ENCODE results near the gene MAP3K10.

Gene MAP3K10

GRCh38 chr19:40178756-40179155 is 12.5 kb upstream of the MAP3K10 start:
- no peaks in the 10 kb centered on the region for H3K4me1 ChIP-seq (ENCODE audit: control insufficient read depth, insufficient read depth, low read length)
- no peaks in the 10 kb centered on the region for H3K36me3 ChIP-seq (ENCODE audit: control insufficient read depth, insufficient read depth, low read length)
- no peak overlapping the region for H3K9ac ChIP-seq (ENCODE audit: low read length)
- no peak overlapping the region for H3K4me3 ChIP-seq (ENCODE audit: low read length)
- no peaks in the 10 kb centered on the region for H3K27me3 ChIP-seq (ENCODE audit: control insufficient read depth, insufficient read depth, low read length)
- no peaks in the 10 kb centered on the region for H3K9me3 ChIP-seq (ENCODE audit: control insufficient read depth, low read length)

GRCh38 chr19:40184273-40184672 is 7.0 kb upstream of the MAP3K10 start:
- Histone ChIP-seq H3K4me1 (ENCODE audit: control insufficient read depth, insufficient read depth, low read length) (no peaks in the 10 kb centered on the region), H3K36me3 (ENCODE audit: control insufficient read depth, insufficient read depth, low read length) (no peaks in the 10 kb centered on the region), H3K4me3 (ENCODE audit: low read length) (no peak overlapping the region), H3K9ac (ENCODE audit: low read length) (no peak overlapping the region), H3K27me3 (ENCODE audit: control insufficient read depth, insufficient read depth, low read length) (no peaks in the 10 kb centered on the region), H3K9me3 (ENCODE audit: control insufficient read depth, low read length) (no peaks in the 10 kb centered on the region)

GRCh38 chr19:40191836-40192646 is 815 bp downstream of the MAP3K10 start:
- Histone ChIP-seq H3K9me3 (ENCODE audit: control insufficient read depth, low read length) (no peaks in the 10 kb centered on the region), H3K36me3 (ENCODE audit: control insufficient read depth, insufficient read depth, low read length) (no peaks in the 10 kb centered on the region), H3K4me1 (ENCODE audit: control insufficient read depth, insufficient read depth, low read length) (peaks cover 5% of the 10 kb centered on the region), H3K27me3 (ENCODE audit: control insufficient read depth, insufficient read depth, low read length) (no peaks in the 10 kb centered on the region), H3K9ac (ENCODE audit: low read length) (peak overlapping the region; percentile 47), H3K4me3 (ENCODE audit: low read length) (no peak overlapping the region)

- Histone ChIP-seq H3K27me3 (ENCODE audit: control insufficient read depth, insufficient read depth, low read length) (no peaks in the 10 kb centered on the region), H3K9ac (ENCODE audit: low read length) (no peak overlapping the region), H3K4me3 (ENCODE audit: low read length) (no peak overlapping the region), H3K4me1 (ENCODE audit: control insufficient read depth, insufficient read depth, low read length) (peaks cover 5% of the 10 kb centered on the region), H3K9me3 (ENCODE audit: control insufficient read depth, low read length) (no peaks in the 10 kb centered on the region), H3K36me3 (ENCODE audit: control insufficient read depth, insufficient read depth, low read length) (no peaks in the 10 kb centered on the region)
Measured at GRCh38 chr19:40192758-40193586, 1.7 kb downstream of the MAP3K10 start.

- H3K4me3 ChIP-seq (ENCODE audit: low read length) = no peak overlapping the region
- H3K36me3 ChIP-seq (ENCODE audit: control insufficient read depth, insufficient read depth, low read length) = no peaks in the 10 kb centered on the region
- H3K4me1 ChIP-seq (ENCODE audit: control insufficient read depth, insufficient read depth, low read length) = peaks cover 5% of the 10 kb centered on the region
- H3K9ac ChIP-seq (ENCODE audit: low read length) = no peak overlapping the region
- no peaks in the 10 kb centered on the region for H3K27me3 ChIP-seq (ENCODE audit: control insufficient read depth, insufficient read depth, low read length)
- no peaks in the 10 kb centered on the region for H3K9me3 ChIP-seq (ENCODE audit: control insufficient read depth, low read length)
Measured at GRCh38 chr19:40193587-40193849, 2.3 kb downstream of the MAP3K10 start.

- no peak overlapping the region for H3K4me3 ChIP-seq (ENCODE audit: low read length)
- H3K4me1 ChIP-seq (ENCODE audit: control insufficient read depth, insufficient read depth, low read length) = no peaks in the 10 kb centered on the region
- no peak overlapping the region for H3K9ac ChIP-seq (ENCODE audit: low read length)
- H3K36me3 ChIP-seq (ENCODE audit: control insufficient read depth, insufficient read depth, low read length) = no peaks in the 10 kb centered on the region
- H3K27me3 ChIP-seq (ENCODE audit: control insufficient read depth, insufficient read depth, low read length) = no peaks in the 10 kb centered on the region
- H3K9me3 ChIP-seq (ENCODE audit: control insufficient read depth, low read length) = no peaks in the 10 kb centered on the region
Measured at GRCh38 chr19:40198272-40198990, 7.2 kb downstream of the MAP3K10 start.

GRCh38 chr19:40200341-40201099 is 9.3 kb downstream of the MAP3K10 start:
- H3K4me3 ChIP-seq (ENCODE audit: low read length) = no peak overlapping the region
- no peak overlapping the region for H3K9ac ChIP-seq (ENCODE audit: low read length)
- H3K4me1 ChIP-seq (ENCODE audit: control insufficient read depth, insufficient read depth, low read length) = no peaks in the 10 kb centered on the region
- H3K9me3 ChIP-seq (ENCODE audit: control insufficient read depth, low read length) = no peaks in the 10 kb centered on the region
- no peaks in the 10 kb centered on the region for H3K27me3 ChIP-seq (ENCODE audit: control insufficient read depth, insufficient read depth, low read length)
- H3K36me3 ChIP-seq (ENCODE audit: control insufficient read depth, insufficient read depth, low read length) = no peaks in the 10 kb centered on the region

- H3K36me3 ChIP-seq (ENCODE audit: control insufficient read depth, insufficient read depth, low read length) = no peaks in the 10 kb centered on the region
- H3K9ac ChIP-seq (ENCODE audit: low read length) = no peak overlapping the region
- H3K27me3 ChIP-seq (ENCODE audit: control insufficient read depth, insufficient read depth, low read length) = no peaks in the 10 kb centered on the region
- no peaks in the 10 kb centered on the region for H3K9me3 ChIP-seq (ENCODE audit: control insufficient read depth, low read length)
- H3K4me1 ChIP-seq (ENCODE audit: control insufficient read depth, insufficient read depth, low read length) = no peaks in the 10 kb centered on the region
- H3K4me3 ChIP-seq (ENCODE audit: low read length) = no peak overlapping the region
Measured at GRCh38 chr19:40204381-40204780, 13.2 kb downstream of the MAP3K10 start.

GRCh38 chr19:40205760-40206159 is 14.5 kb downstream of the MAP3K10 start:
- Histone ChIP-seq H3K27me3 (ENCODE audit: control insufficient read depth, insufficient read depth, low read length) (no peaks in the 10 kb centered on the region), H3K36me3 (ENCODE audit: control insufficient read depth, insufficient read depth, low read length) (no peaks in the 10 kb centered on the region), H3K9ac (ENCODE audit: low read length) (no peak overlapping the region)

GRCh38 chr19:40208602-40209001 is 17.4 kb downstream of the MAP3K10 start:
- no peak overlapping the region for H3K4me3 ChIP-seq (ENCODE audit: low read length)
- H3K4me1 ChIP-seq (ENCODE audit: control insufficient read depth, insufficient read depth, low read length) = no peaks in the 10 kb centered on the region
- no peaks in the 10 kb centered on the region for H3K27me3 ChIP-seq (ENCODE audit: control insufficient read depth, insufficient read depth, low read length)
- no peak overlapping the region for H3K9ac ChIP-seq (ENCODE audit: low read length)
- H3K9me3 ChIP-seq (ENCODE audit: control insufficient read depth, low read length) = no peaks in the 10 kb centered on the region
- no peaks in the 10 kb centered on the region for H3K36me3 ChIP-seq (ENCODE audit: control insufficient read depth, insufficient read depth, low read length)

More at GRCh38 chr19:40205760-40206159, 14.5 kb downstream of the MAP3K10 start:
- Histone ChIP-seq H3K4me3 (ENCODE audit: low read length) (no peak overlapping the region), H3K9me3 (ENCODE audit: control insufficient read depth, low read length) (no peaks in the 10 kb centered on the region), H3K4me1 (ENCODE audit: control insufficient read depth, insufficient read depth, low read length) (no peaks in the 10 kb centered on the region)

- H3K36me3 ChIP-seq (ENCODE audit: control insufficient read depth, insufficient read depth, low read length) = no peaks in the 10 kb centered on the region
- no peak overlapping the region for H3K4me3 ChIP-seq (ENCODE audit: low read length)
- H3K27me3 ChIP-seq (ENCODE audit: control insufficient read depth, insufficient read depth, low read length) = peaks cover 2% of the 10 kb centered on the region
- H3K9ac ChIP-seq (ENCODE audit: low read length) = no peak overlapping the region
- no peaks in the 10 kb centered on the region for H3K4me1 ChIP-seq (ENCODE audit: control insufficient read depth, insufficient read depth, low read length)
- H3K9me3 ChIP-seq (ENCODE audit: control insufficient read depth, low read length) = no peaks in the 10 kb centered on the region
Measured at GRCh38 chr19:40210889-40211288, 19.7 kb downstream of the MAP3K10 start.

Measured in mucosa of stomach (tissue), 1 donor.